Mucosa of rectum (tissue), 2 donors: ENCODE results near the gene TMTC2.

Source experiments
- H3K27ac ChIP-seq, 2 donors: one replicate each; pipeline ENCODE4 v1.7.0; 2013; ENCODE audit warnings: inconsistent platforms in 2 of 2, low read depth in 2 of 2, low read length in 2 of 2
- H3K27me3 ChIP-seq, 2 donors: one replicate each; pipeline ENCODE4 v1.7.0; 2013; ENCODE audit warnings: low read length in 2 of 2; ENCODE audit not compliant: control insufficient read depth in 2 of 2, insufficient read depth in 2 of 2
- H3K36me3 ChIP-seq, 2 donors: one replicate each; pipeline ENCODE4 v1.7.0; 2013; ENCODE audit warnings: low read length in 2 of 2; ENCODE audit not compliant: control insufficient read depth in 2 of 2, insufficient read depth in 2 of 2
- H3K4me1 ChIP-seq, 2 donors: one replicate each; pipeline ENCODE4 v1.7.0; 2013; ENCODE audit warnings: low read length in 2 of 2, mild to moderate bottlenecking in 1 of 2; ENCODE audit not compliant: control insufficient read depth in 2 of 2, insufficient read depth in 2 of 2
- H3K4me3 ChIP-seq, 2 donors: one replicate each; pipeline ENCODE4 v1.7.0; 2013; ENCODE audit warnings: low read length in 2 of 2
- H3K9ac ChIP-seq, 2 donors: one replicate each; pipeline ENCODE4 v1.7.0; 2013; ENCODE audit warnings: low read length in 2 of 2, low read depth in 1 of 2, mild to moderate bottlenecking in 1 of 2
- H3K9me3 ChIP-seq, 2 donors: one replicate each; pipeline ENCODE4 v1.7.0; 2013; ENCODE audit warnings: low read length in 2 of 2; ENCODE audit not compliant: control insufficient read depth in 2 of 2
- donor health status: healthy.
- donor health status: Normal muscosa, but diverticular disease.

The TMTC2 gene

GRCh38 chr12:82857276-82857675, 170.6 kb downstream of the TMTC2 start:
- Histone ChIP-seq H3K4me1 (peaks cover 0 to 2% of the 10 kb centered on the region in 2 donors), H3K9ac (no peak overlapping the region), H3K9me3 (no peaks in the 10 kb centered on the region), H3K27ac (no peak overlapping the region), H3K27me3 (no peaks in the 10 kb centered on the region), H3K4me3 (no peak overlapping the region), H3K36me3 (no peaks in the 10 kb centered on the region)

- no peak overlapping the region for H3K27ac ChIP-seq
- H3K27me3 ChIP-seq, result no peaks in the 10 kb centered on the region
- peaks cover 0 to 2% of the 10 kb centered on the region in 2 donors for H3K4me1 ChIP-seq
- H3K4me3 ChIP-seq, result no peak overlapping the region
- no peak overlapping the region for H3K9ac ChIP-seq
- H3K36me3 ChIP-seq, result no peaks in the 10 kb centered on the region
- H3K9me3 ChIP-seq, result no peaks in the 10 kb centered on the region
Measured at GRCh38 chr12:82857911-82858533, 171.3 kb downstream of the TMTC2 start.

GRCh38 chr12:82858534-82858917, 171.8 kb downstream of the TMTC2 start:
- H3K9me3 ChIP-seq, result no peaks in the 10 kb centered on the region
- H3K4me1 ChIP-seq, result peaks cover 0 to 2% of the 10 kb centered on the region in 2 donors
- H3K27ac ChIP-seq, result no peak overlapping the region
- H3K4me3 ChIP-seq, result no peak overlapping the region
- no peak overlapping the region for H3K9ac ChIP-seq
- H3K27me3 ChIP-seq, result no peaks in the 10 kb centered on the region
- H3K36me3 ChIP-seq, result no peaks in the 10 kb centered on the region

GRCh38 chr12:82862069-82862841, 175.5 kb downstream of the TMTC2 start:
- no peaks in the 10 kb centered on the region for H3K9me3 ChIP-seq
- H3K4me3 ChIP-seq, result no peak overlapping the region
- H3K36me3 ChIP-seq, result no peaks in the 10 kb centered on the region
- H3K4me1 ChIP-seq, result peaks cover 0 to 2% of the 10 kb centered on the region in 2 donors
- no peak overlapping the region for H3K9ac ChIP-seq
- H3K27ac ChIP-seq, result no peak overlapping the region
- H3K27me3 ChIP-seq, result no peaks in the 10 kb centered on the region

- Histone ChIP-seq H3K9me3 (no peaks in the 10 kb centered on the region), H3K4me3 (no peak overlapping the region), H3K4me1 (no peaks in the 10 kb centered on the region), H3K9ac (no peak overlapping the region), H3K27ac (no peak overlapping the region), H3K27me3 (no peaks in the 10 kb centered on the region), H3K36me3 (no peaks in the 10 kb centered on the region)
Measured at GRCh38 chr12:82862876-82863649, 176.4 kb downstream of the TMTC2 start.

- no peak overlapping the region for H3K4me3 ChIP-seq
- no peaks in the 10 kb centered on the region for H3K36me3 ChIP-seq
- no peak overlapping the region for H3K27ac ChIP-seq
- no peak overlapping the region for H3K9ac ChIP-seq
- no peaks in the 10 kb centered on the region for H3K9me3 ChIP-seq
- H3K4me1 ChIP-seq, result no peaks in the 10 kb centered on the region
- H3K27me3 ChIP-seq, result no peaks in the 10 kb centered on the region
Measured at GRCh38 chr12:82866227-82866775, 179.6 kb downstream of the TMTC2 start.

GRCh38 chr12:82866946-82867345, 180.2 kb downstream of the TMTC2 start:
- Histone ChIP-seq H3K36me3 (no peaks in the 10 kb centered on the region), H3K9me3 (no peaks in the 10 kb centered on the region), H3K4me3 (no peak overlapping the region), H3K9ac (no peak overlapping the region), H3K4me1 (no peaks in the 10 kb centered on the region), H3K27me3 (no peaks in the 10 kb centered on the region), H3K27ac (no peak overlapping the region)

GRCh38 chr12:82867762-82868500, 181.2 kb downstream of the TMTC2 start:
- no peak overlapping the region for H3K9ac ChIP-seq
- no peak overlapping the region for H3K27ac ChIP-seq
- no peaks in the 10 kb centered on the region for H3K36me3 ChIP-seq
- no peaks in the 10 kb centered on the region for H3K27me3 ChIP-seq
- H3K4me3 ChIP-seq, result no peak overlapping the region
- H3K9me3 ChIP-seq, result no peaks in the 10 kb centered on the region
- no peaks in the 10 kb centered on the region for H3K4me1 ChIP-seq

- Histone ChIP-seq H3K9me3 (no peaks in the 10 kb centered on the region), H3K4me3 (no peak overlapping the region), H3K27ac (no peak overlapping the region), H3K36me3 (no peaks in the 10 kb centered on the region), H3K9ac (no peak overlapping the region), H3K4me1 (no peaks in the 10 kb centered on the region), H3K27me3 (no peaks in the 10 kb centered on the region)
Measured at GRCh38 chr12:82870771-82871377, 184.2 kb downstream of the TMTC2 start.
